ENCODE results near the gene MAD1L1.

- no peak for TF ChIP-seq EZH2 (IDR thresholded peaks at IDR 0.05; ENCODE audit: insufficient read depth, poor library complexity, severe bottlenecking)
- no peak for TF ChIP-seq EZH2phosphoT487 (IDR thresholded peaks at IDR 0.05; ENCODE audit: insufficient read depth, low read depth)
These were observed 30.4 kb upstream of the MAD1L1 start for GRCh38 chr7:2263176-2263575.
